HepG2 (cell line): Measurements from ENCODE around the gene CCNQ.

ENCODE experiments used
- ASH2L ChIP-seq: fragments of 300-600, 200-600 bp; sonication (generic); IDR thresholded peaks from 2 replicates; pipeline ENCODE4 v1.7.0; 2017; ENCODE audit warnings: low read depth, mild to moderate bottlenecking, moderate library complexity, mixed read lengths, low read length; ENCODE audit not compliant: insufficient read length
- BHLHE40 ChIP-seq: IDR thresholded peaks from 2 replicates; pipeline ENCODE4 v1.6.1; 2011; ENCODE audit warnings: low read length, improper control_type of control experiment
- CTCF ChIP-seq: sonication (generic); formaldehyde crosslinking; IDR thresholded peaks from 2 replicates; pipeline ENCODE4 v1.5.0; 2020; ENCODE audit warnings: mild to moderate bottlenecking, missing genetic modification reagents, moderate library complexity
- ELK4 ChIP-seq: sonication (generic); formaldehyde crosslinking; IDR thresholded peaks from 2 replicates; pipeline ENCODE4 v1.9.0; 2021; ENCODE audit warnings: missing genetic modification reagents, borderline replicate concordance
- EP300 ChIP-seq, 3 experiments: sonication (generic) in 1 of 3; formaldehyde crosslinking in 1 of 3; IDR thresholded peaks; 2 replicates each; pipeline versions ENCODE4 v1.5.1 to v1.6.1; 2011 to 2020; ENCODE audit warnings: low read depth in 2 of 3, low read length in 2 of 3, borderline replicate concordance in 1 of 3, improper control_type of control experiment in 1 of 3, mild to moderate bottlenecking in 1 of 3, missing genetic modification reagents in 1 of 3, moderate library complexity in 1 of 3
- HOXA9 ChIP-seq: sonication (generic); formaldehyde crosslinking; IDR thresholded peaks from 2 replicates; pipeline ENCODE4 v1.8.1; 2022; ENCODE audit warnings: missing genetic modification reagents, mild to moderate bottlenecking, moderate library complexity, borderline replicate concordance
- MTF2 ChIP-seq: sonication (generic); formaldehyde crosslinking; IDR thresholded peaks from 2 replicates; pipeline ENCODE4 v1.5.0; 2020; ENCODE audit warnings: missing genetic modification reagents, borderline replicate concordance
- NCOA2 ChIP-seq: sonication (generic); formaldehyde crosslinking; IDR thresholded peaks from 2 replicates; pipeline ENCODE4 v1.8.0; 2022; ENCODE audit warnings: inconsistent platforms
- ZBTB26 ChIP-seq: IDR thresholded peaks from 2 replicates; pipeline ENCODE4 v1.6.1; 2016; ENCODE audit warnings: missing compliant biosample characterization, missing genetic modification reagents, borderline replicate concordance
- ZBTB8A ChIP-seq: sonication (generic); formaldehyde crosslinking; IDR thresholded peaks from 2 replicates; pipeline ENCODE4 v1.4.0; 2020; ENCODE audit warnings: mild to moderate bottlenecking, low read depth, missing genetic modification reagents, borderline replicate concordance
- ZNF574 ChIP-seq: sonication (generic); formaldehyde crosslinking; IDR thresholded peaks from 2 replicates; pipeline ENCODE4 v1.4.0; 2020; ENCODE audit warnings: missing genetic modification reagents
- ZSCAN20 ChIP-seq: sonication (generic); formaldehyde crosslinking; IDR thresholded peaks from 2 replicates; pipeline ENCODE4 v1.4.0; 2020; ENCODE audit warnings: missing genetic modification reagents, mild to moderate bottlenecking, borderline replicate concordance
- ZSCAN9 ChIP-seq: IDR thresholded peaks from 2 replicates; pipeline ENCODE4 v1.6.1; 2016; ENCODE audit warnings: borderline replicate concordance

DNA sequence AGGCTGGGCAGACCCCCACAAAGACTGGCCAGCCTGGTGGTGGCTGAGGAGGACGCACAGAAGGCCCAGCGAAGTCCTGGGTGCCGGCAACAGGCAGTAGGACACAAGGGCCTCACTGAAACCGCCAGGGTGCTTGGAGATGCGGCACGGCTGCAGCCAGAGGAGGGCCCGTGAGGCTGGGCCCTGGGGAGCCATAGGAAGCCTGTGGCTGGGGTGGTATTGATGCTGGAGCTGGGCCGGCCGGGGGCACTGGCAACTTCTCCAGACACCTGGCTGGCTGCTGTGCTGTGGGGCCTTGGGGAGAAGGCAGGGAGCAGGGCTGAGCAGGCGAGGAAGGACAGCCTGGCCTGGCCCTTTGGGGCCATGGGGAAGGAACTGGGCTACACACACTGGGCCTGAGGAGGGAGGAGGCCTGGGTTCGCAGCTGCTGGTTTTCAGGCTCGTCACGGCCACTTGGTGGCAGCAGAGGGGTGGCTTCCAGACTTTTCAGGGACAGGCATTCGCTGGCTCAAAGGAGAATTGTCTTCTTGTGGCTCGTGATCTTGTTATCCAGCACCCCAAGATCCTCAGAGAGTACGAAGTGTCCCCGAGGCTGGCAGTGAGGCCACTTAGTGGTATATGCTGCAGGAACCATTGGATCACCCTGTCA lies 44.3 kb downstream of the CCNQ start:
- no peak for TF ChIP-seq ZBTB8A (CRISPR knock-in tag)
- no peak for TF ChIP-seq MTF2 (CRISPR knock-in tag)
- no peak for TF ChIP-seq BHLHE40
- TF ChIP-seq NCOA2, result no peak
- TF ChIP-seq HOXA9 (CRISPR knock-in tag), result no peak
- no peak for TF ChIP-seq ZSCAN20 (CRISPR knock-in tag)
- TF ChIP-seq ASH2L, result no peak
- TF ChIP-seq CTCF (CRISPR knock-in tag), result peak; percentile 81
- no peak for TF ChIP-seq ZSCAN9 (CRISPR knock-in tag)
- TF ChIP-seq EP300 (IDR thresholded peaks at IDR 0.05; ENCODE audit: low read depth in 2 of 2, low read length in 2 of 2), result no peak
- TF ChIP-seq EP300 (CRISPR knock-in tag; IDR thresholded peaks at IDR 0.05; ENCODE audit: borderline replicate concordance), result no peak
- no peak for TF ChIP-seq ZBTB26 (CRISPR knock-in tag)
- no peak for TF ChIP-seq ZNF574 (CRISPR knock-in tag)
- TF ChIP-seq ELK4 (CRISPR knock-in tag), result no peak
